Vagina (tissue), 2 donors: ENCODE results near the gene DENND2A. TPM values are rescaled to one million over a fixed set of nuclear protein-coding genes. Genes with fewer than 3 reads are reported as not detected.

Source experiments
- DNase-seq, 2 donors: peaks; one replicate each; pipeline ENCODE4 v3.0.0-alpha.2; 2017; ENCODE audit errors: extremely low spot score in 2 of 2
- H3K27ac ChIP-seq: fragments of 200-600 bp; sonication (generic); one replicate; pipeline ENCODE4 v1.5.1; 2019
- H3K27me3 ChIP-seq: fragments of 200-600 bp; sonication (generic); one replicate; pipeline ENCODE4 v1.5.1; 2019
- H3K36me3 ChIP-seq, 2 donors: fragments of 200-600 bp; sonication (generic); one replicate each; pipeline ENCODE4 v1.5.1; 2017 to 2019
- H3K4me1 ChIP-seq: fragments of 200-600 bp; sonication (generic); one replicate; pipeline ENCODE4 v1.5.1; 2019
- H3K4me3 ChIP-seq, 2 donors: fragments of 200-600 bp; sonication (generic); 1 replicate in 1 of 2; 2 replicates in 1 of 2; pipeline ENCODE4 v1.5.1; 2016 to 2019
- H3K9me3 ChIP-seq: fragments of 200-600 bp; sonication (generic); one replicate; pipeline ENCODE4 v1.5.1; 2019
- POLR2A ChIP-seq, 2 donors: fragments of 450-650 bp; IDR thresholded peaks; one replicate each; pipeline ENCODE4 v1.6.1; 2017; ENCODE audit warnings: antibody characterized with exemption in 2 of 2, mild to moderate bottlenecking in 2 of 2, moderate library complexity in 2 of 2
- POLR2AphosphoS5 ChIP-seq, 2 donors: sonication (generic); formaldehyde crosslinking; IDR thresholded peaks; one replicate each; pipeline ENCODE4 v1.9.0; 2017; ENCODE audit warnings: antibody characterized with exemption in 2 of 2, mild to moderate bottlenecking in 2 of 2, low read depth in 1 of 2; ENCODE audit not compliant: insufficient read depth in 1 of 2
- intact Hi-C: fragments of 100-400 bp; cut with DNase I; formaldehyde crosslinking; loops from one replicate; pipeline ENCODE4 v1.15.1; 2023
- total RNA-seq: library from RNA; depleted of rRNA; stranded (reverse); fragments of >200 nt; gene quantifications from one replicate; pipeline ENCODE4 v1.2.3, GENCODE V29; 2016
- TF ChIP-seq, protein P1 (sequence below), 3 experiments: fragments of 450-650 bp in 2 of 3; fragments of 200-600 bp in 1 of 3; sonication (generic) in 1 of 3; IDR thresholded peaks; one replicate each; pipeline ENCODE4 v1.5.1; 2017 to 2019; ENCODE audit warnings: antibody characterized with exemption in 3 of 3, mild to moderate bottlenecking in 2 of 3, moderate library complexity in 2 of 3

Gene DENND2A
- total RNA-seq, 1 donor from 2014 or later: 17.4 TPM

GRCh38 chr7:140684066-140684950 lies 43.7 kb upstream of the DENND2A start:
- DNase-seq: no peak
- Histone ChIP-seq H3K4me3 (no peak overlapping the region), H3K27me3 (no peaks in the 10 kb centered on the region), H3K9me3 (no peaks in the 10 kb centered on the region), H3K4me1 (no peaks in the 10 kb centered on the region), H3K27ac (no peak overlapping the region), H3K36me3 (peaks cover 0 to 26% of the 10 kb centered on the region in 2 donors)
- TF ChIP-seq, protein P1, sequence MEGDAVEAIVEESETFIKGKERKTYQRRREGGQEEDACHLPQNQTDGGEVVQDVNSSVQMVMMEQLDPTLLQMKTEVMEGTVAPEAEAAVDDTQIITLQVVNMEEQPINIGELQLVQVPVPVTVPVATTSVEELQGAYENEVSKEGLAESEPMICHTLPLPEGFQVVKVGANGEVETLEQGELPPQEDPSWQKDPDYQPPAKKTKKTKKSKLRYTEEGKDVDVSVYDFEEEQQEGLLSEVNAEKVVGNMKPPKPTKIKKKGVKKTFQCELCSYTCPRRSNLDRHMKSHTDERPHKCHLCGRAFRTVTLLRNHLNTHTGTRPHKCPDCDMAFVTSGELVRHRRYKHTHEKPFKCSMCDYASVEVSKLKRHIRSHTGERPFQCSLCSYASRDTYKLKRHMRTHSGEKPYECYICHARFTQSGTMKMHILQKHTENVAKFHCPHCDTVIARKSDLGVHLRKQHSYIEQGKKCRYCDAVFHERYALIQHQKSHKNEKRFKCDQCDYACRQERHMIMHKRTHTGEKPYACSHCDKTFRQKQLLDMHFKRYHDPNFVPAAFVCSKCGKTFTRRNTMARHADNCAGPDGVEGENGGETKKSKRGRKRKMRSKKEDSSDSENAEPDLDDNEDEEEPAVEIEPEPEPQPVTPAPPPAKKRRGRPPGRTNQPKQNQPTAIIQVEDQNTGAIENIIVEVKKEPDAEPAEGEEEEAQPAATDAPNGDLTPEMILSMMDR (IDR thresholded peaks at IDR 0.05): no peak
- no peak for TF ChIP-seq POLR2AphosphoS5 (IDR thresholded peaks at IDR 0.05; ENCODE audit: insufficient read depth in 1 of 2, low read depth in 1 of 2)
- intact Hi-C loops: no loop called here

DNA sequence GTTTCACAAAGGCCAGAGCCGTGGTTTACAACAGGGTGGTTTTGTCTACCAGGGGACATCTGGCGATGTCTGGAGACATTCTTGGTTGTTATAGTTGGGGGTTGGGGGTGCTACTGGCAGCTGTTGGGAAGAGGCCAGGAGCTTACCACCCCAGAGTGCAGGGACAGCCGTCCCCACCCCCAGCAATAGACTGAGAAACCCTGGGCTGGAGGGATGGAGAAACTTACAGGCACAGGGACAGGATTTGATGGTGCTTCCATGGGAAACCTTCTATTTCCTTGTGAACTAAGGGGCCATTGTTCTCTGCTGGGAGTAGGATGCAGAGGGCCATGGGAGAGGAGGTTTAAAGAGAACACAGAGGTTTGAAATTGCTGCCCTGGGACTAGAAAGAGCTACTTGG lies 43.0 kb upstream of the DENND2A start:
- Histone ChIP-seq H3K4me3 (no peak overlapping the region), H3K27me3 (no peaks in the 10 kb centered on the region), H3K9me3 (no peaks in the 10 kb centered on the region), H3K27ac (no peak overlapping the region), H3K4me1 (no peaks in the 10 kb centered on the region), H3K36me3 (peaks cover 0 to 26% of the 10 kb centered on the region in 2 donors)
- no peak for DNase-seq
- TF ChIP-seq POLR2A (IDR thresholded peaks at IDR 0.05) (no peak), POLR2AphosphoS5 (IDR thresholded peaks at IDR 0.05; ENCODE audit: insufficient read depth in 1 of 2, low read depth in 1 of 2) (no peak)
- TF ChIP-seq, protein P1 (IDR thresholded peaks at IDR 0.05): no peak
- intact Hi-C loops: no loop called here

GRCh38 chr7:140681766-140682165 lies 41.2 kb upstream of the DENND2A start:
- Histone ChIP-seq H3K4me1 (no peaks in the 10 kb centered on the region), H3K9me3 (no peaks in the 10 kb centered on the region), H3K4me3 (no peak overlapping the region), H3K27me3 (no peaks in the 10 kb centered on the region), H3K27ac (no peak overlapping the region), H3K36me3 (peaks cover 0 to 20% of the 10 kb centered on the region in 2 donors)
- intact Hi-C loops: no loop called here
- no peak for TF ChIP-seq POLR2A (IDR thresholded peaks at IDR 0.05)
- TF ChIP-seq, protein P1 (IDR thresholded peaks at IDR 0.05): no peak
- TF ChIP-seq POLR2AphosphoS5 (IDR thresholded peaks at IDR 0.05; ENCODE audit: insufficient read depth in 1 of 2, low read depth in 1 of 2): no peak
- DNase-seq: no peak

DNA sequence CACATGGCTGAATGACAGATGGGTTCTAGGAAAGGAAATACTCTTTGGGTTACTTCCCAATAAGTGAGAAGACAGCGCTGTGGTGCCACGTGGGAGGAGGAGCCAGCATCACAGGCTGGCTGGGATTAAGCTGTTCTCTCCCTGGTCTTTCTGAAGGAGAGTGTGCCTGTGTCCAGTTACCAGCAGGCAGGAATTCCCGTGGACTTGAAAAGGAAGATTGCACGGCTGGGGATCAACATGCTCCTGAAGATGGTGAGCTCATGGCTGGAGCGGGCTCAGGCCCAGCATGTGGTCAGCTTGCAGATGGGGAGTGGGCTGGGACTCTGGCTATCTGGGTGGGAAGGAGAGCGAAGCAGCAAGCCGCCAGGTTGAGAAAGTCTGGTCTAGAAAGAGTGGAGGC lies 40.3 kb upstream of the DENND2A start:
- no peak for DNase-seq
- no peak for TF ChIP-seq POLR2A (IDR thresholded peaks at IDR 0.05)
- TF ChIP-seq POLR2AphosphoS5 (IDR thresholded peaks at IDR 0.05; ENCODE audit: insufficient read depth in 1 of 2, low read depth in 1 of 2): no peak
- TF ChIP-seq, protein P1 (IDR thresholded peaks at IDR 0.05): no peak

GRCh38 chr7:140679186-140679585 lies 38.6 kb upstream of the DENND2A start:
- no peaks in the 10 kb centered on the region for H3K27me3 ChIP-seq
- H3K9me3 ChIP-seq: no peaks in the 10 kb centered on the region
- TF ChIP-seq, protein P1 (IDR thresholded peaks at IDR 0.05): no peak
- TF ChIP-seq POLR2AphosphoS5 (IDR thresholded peaks at IDR 0.05; ENCODE audit: insufficient read depth in 1 of 2, low read depth in 1 of 2) (no peak), POLR2A (IDR thresholded peaks at IDR 0.05) (no peak)
- peaks cover 0 to 18% of the 10 kb centered on the region in 2 donors for H3K36me3 ChIP-seq
- H3K4me3 ChIP-seq: no peak overlapping the region
- DNase-seq: no peak
- intact Hi-C loops: no loop called here
- peaks cover 17% of the 10 kb centered on the region for H3K4me1 ChIP-seq
- no peak overlapping the region for H3K27ac ChIP-seq

More for the DNA sequence above, 40.3 kb upstream of the DENND2A start:
- Histone ChIP-seq H3K4me3 (no peak overlapping the region), H3K4me1 (no peaks in the 10 kb centered on the region), H3K27ac (no peak overlapping the region), H3K9me3 (no peaks in the 10 kb centered on the region), H3K27me3 (no peaks in the 10 kb centered on the region), H3K36me3 (peaks cover 0 to 18% of the 10 kb centered on the region in 2 donors)
- intact Hi-C loops: no loop called here
